HEK293 (cell line): ENCODE measurements around the gene FADS3.

Source experiments
- EGR2 ChIP-seq: fragments of 450-650 bp; formaldehyde crosslinking; IDR thresholded peaks from 2 replicates; pipeline ENCODE4 v1.5.1; 2016; ENCODE audit warnings: low read depth, missing biosample characterization, missing genetic modification characterization
- GLIS2 ChIP-seq: fragments of 450-650 bp; formaldehyde crosslinking; IDR thresholded peaks from 2 replicates; pipeline ENCODE4 v1.5.1; 2016; ENCODE audit warnings: missing biosample characterization, missing genetic modification characterization
- YY1 ChIP-seq: fragments of 450-650 bp; formaldehyde crosslinking; IDR thresholded peaks from 2 replicates; pipeline ENCODE4 v1.5.1; 2018; ENCODE audit warnings: missing biosample characterization, missing genetic modification characterization
- ZNF24 ChIP-seq: fragments of 450-650 bp; formaldehyde crosslinking; IDR thresholded peaks from 2 replicates; pipeline ENCODE4 v1.5.1; 2016; ENCODE audit warnings: missing biosample characterization, missing genetic modification characterization
- ZNF544 ChIP-seq: fragments of 450-650 bp; formaldehyde crosslinking; IDR thresholded peaks from 2 replicates; pipeline ENCODE4 v1.5.0; 2017; ENCODE audit warnings: missing biosample characterization, missing genetic modification characterization
- ZNF677 ChIP-seq: fragments of 450-650 bp; IDR thresholded peaks from 2 replicates; pipeline ENCODE4 v1.5.0; 2018; ENCODE audit warnings: missing biosample characterization, mild to moderate bottlenecking, missing genetic modification characterization, moderate library complexity
- TF ChIP-seq, protein P1 (sequence below): fragments of 450-650 bp; formaldehyde crosslinking; IDR thresholded peaks from 2 replicates; pipeline ENCODE4 v1.5.1; 2016; ENCODE audit warnings: missing biosample characterization, missing genetic modification characterization

GRCh38 chr11:61855939-61856680, 35.2 kb downstream of the FADS3 start:
- no peak for TF ChIP-seq ZNF544 (tag by site-specific recombination)
- TF ChIP-seq ZNF677: no peak
- TF ChIP-seq, protein P1, sequence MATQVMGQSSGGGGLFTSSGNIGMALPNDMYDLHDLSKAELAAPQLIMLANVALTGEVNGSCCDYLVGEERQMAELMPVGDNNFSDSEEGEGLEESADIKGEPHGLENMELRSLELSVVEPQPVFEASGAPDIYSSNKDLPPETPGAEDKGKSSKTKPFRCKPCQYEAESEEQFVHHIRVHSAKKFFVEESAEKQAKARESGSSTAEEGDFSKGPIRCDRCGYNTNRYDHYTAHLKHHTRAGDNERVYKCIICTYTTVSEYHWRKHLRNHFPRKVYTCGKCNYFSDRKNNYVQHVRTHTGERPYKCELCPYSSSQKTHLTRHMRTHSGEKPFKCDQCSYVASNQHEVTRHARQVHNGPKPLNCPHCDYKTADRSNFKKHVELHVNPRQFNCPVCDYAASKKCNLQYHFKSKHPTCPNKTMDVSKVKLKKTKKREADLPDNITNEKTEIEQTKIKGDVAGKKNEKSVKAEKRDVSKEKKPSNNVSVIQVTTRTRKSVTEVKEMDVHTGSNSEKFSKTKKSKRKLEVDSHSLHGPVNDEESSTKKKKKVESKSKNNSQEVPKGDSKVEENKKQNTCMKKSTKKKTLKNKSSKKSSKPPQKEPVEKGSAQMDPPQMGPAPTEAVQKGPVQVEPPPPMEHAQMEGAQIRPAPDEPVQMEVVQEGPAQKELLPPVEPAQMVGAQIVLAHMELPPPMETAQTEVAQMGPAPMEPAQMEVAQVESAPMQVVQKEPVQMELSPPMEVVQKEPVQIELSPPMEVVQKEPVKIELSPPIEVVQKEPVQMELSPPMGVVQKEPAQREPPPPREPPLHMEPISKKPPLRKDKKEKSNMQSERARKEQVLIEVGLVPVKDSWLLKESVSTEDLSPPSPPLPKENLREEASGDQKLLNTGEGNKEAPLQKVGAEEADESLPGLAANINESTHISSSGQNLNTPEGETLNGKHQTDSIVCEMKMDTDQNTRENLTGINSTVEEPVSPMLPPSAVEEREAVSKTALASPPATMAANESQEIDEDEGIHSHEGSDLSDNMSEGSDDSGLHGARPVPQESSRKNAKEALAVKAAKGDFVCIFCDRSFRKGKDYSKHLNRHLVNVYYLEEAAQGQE: peak; percentile 77
- no peak for TF ChIP-seq EGR2
- no peak for TF ChIP-seq GLIS2 (tag by site-specific recombination)
- no peak for TF ChIP-seq ZNF24
- no peak for TF ChIP-seq YY1 (tag by site-specific recombination)
